Left forelimb (tissue), 1 donor: Measurements from ENCODE around the gene GNG12.

ENCODE experiments used
- DNase-seq: peaks from one replicate; pipeline ENCODE4 v3.0.0-alpha.2; 2018; ENCODE audit warnings: low spot score

GNG12 gene

DNA sequence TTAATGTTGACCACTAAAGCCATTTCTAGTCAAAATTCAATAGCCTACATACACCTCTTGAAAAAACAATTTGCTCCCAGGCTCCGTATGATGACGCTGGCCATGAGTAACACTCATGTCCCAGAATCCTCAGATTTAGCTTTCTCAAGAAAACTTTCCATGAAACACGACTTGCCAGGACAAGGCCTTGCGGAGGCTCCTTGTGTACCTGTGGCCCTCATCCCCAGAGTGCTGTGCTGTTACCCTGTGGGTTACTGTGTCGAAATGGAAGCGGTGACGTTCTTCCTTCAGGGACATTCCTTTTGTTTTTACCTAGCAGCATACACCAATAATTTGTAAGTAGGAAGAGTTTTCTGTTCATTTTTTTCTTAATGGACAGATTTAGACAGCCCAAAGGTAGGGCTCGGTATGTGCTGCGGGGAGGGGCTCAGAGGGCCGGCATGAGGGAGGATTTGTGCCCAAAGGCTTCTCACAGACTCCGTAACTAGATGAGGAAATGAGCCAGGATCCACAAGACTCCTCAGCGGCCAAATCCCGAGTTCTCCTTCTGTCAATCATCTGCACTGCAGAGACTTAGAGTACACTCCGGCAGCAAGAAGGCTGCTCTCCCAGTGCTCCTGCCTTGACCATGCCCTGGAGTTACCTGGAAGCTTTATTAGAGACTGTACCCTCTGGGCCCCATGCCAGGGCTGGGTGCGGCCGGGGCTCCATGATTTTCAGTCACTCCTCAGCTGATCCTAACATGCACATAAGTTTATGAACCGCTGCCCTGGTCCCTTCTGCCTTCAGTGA lies 17.8 kb downstream of the GNG12 start:
- no peak for DNase-seq

DNA sequence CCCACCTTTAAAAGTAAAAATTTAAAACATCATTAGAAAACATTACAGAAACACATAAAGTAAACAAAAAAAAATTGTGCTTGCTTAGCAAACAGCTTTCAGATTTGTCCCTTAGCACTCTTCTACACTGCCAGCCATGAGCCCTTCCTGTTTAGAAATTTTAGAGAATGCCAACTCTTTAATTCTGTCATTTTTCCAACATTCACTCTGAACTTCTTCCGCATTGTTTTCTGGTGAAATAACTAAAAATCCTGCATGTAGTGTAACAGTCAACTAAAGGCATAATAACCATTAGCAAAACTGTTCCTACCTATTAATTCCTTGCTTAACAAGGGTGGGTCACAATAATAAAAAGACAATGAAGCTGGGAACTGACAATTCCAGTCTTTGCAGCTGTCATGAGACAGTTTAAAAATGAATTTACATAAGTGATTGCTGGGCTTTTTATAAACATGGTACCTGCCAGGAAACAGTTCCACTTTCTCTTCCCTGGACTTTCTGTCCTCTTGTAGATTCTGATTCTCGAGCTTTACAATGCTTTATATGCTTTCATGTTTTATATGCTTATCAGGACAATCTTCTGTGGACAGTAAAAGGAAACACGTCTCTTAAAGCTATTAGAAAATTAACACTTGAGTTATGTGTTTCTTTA lies 19.0 kb downstream of the GNG12 start:
- no peak for DNase-seq

DNA sequence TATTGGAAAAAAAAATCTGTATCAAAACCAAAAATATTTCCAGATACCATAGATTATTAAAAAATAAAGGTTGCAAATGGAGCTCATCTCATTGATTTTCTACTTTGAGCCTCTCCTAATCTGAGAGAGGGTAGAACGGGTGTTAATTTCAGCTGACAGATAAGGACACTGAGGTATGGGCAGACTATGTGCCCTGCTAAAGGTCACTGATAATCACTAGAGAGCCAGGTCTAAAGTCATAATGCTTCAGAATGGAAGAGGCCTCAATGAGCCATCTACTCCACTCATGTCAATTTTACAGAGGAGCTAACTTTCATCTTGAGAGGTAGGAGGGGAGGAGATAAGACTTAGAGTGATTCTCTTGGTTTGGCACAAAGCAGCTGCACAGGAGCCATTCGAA lies 21.0 kb downstream of the GNG12 start:
- DNase-seq = no peak

DNA sequence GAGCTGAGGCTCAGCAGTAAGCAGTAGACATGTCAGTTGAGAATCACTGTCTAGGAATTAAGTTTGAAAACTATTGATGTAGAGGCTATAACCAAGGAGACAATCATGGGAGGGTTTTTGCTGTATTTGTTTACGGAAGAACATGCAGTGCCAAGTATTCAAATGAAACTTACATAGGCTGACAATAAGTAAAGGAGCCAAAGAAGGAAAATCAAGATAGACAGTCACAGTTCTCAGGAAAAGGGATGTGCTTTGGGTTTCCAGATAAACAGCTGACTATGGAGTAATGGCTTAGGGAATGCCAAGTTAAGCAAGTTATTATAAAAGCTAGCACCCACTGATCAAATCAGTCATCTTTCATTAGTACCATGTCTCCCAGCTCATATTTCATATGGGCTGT lies 21.5 kb downstream of the GNG12 start:
- no peak for DNase-seq

DNA sequence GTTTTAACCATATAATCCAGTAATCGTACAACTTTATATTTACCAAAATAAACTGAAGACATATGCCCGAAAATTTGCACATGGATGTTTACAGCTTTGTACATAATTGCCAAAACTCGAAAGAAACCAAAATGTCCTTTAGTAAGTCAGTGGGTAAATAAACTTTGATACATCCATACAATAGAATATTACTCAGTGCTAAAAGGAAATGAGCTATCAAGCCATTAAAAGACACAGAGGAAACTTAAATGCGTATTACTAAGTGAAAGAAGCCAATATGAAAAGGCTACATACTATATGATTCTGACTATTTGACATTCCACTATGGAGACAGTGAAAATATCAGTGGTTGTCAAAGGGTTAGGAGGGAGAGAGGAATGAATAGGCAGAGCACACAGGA lies 23.4 kb downstream of the GNG12 start:
- no peak for DNase-seq

DNA sequence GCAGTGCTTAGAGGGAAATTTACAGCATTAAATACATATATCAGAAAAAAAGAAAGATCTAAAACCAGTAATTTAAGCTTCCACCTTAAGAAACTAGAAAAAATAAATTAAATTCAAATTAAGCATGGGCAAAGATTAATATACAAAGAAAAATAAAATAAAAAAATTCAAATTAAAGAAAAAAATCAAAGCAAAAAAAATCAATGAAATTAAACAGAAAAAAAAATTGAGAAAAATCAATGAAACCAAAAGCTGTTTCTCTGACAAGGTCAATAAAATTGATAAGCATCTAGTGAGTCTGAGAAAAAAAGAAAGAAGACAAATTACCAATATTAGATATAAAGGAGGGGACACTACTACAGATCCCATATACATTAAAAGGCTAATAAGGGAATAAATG lies 26.0 kb downstream of the GNG12 start:
- no peak for DNase-seq

DNA sequence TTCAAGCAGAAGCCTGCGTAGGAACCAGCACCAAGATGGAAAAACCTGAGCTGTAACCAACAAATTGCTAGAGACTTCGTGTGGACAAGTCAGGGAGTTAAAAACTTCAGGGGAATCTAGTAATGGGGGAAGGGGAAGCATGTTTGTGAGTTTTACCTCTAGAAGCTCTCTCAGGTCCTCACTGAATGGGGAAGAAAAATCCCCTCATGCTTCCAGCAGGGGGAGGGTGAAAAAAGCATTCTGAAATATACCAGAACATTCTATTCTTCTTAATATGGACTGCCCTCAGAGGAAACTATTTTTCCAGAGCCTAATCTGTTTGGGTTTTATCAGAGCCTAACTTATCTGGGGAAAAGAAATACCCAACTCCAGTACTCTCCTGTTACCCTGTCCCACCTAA lies 28.6 kb downstream of the GNG12 start:
- DNase-seq = no peak

DNA sequence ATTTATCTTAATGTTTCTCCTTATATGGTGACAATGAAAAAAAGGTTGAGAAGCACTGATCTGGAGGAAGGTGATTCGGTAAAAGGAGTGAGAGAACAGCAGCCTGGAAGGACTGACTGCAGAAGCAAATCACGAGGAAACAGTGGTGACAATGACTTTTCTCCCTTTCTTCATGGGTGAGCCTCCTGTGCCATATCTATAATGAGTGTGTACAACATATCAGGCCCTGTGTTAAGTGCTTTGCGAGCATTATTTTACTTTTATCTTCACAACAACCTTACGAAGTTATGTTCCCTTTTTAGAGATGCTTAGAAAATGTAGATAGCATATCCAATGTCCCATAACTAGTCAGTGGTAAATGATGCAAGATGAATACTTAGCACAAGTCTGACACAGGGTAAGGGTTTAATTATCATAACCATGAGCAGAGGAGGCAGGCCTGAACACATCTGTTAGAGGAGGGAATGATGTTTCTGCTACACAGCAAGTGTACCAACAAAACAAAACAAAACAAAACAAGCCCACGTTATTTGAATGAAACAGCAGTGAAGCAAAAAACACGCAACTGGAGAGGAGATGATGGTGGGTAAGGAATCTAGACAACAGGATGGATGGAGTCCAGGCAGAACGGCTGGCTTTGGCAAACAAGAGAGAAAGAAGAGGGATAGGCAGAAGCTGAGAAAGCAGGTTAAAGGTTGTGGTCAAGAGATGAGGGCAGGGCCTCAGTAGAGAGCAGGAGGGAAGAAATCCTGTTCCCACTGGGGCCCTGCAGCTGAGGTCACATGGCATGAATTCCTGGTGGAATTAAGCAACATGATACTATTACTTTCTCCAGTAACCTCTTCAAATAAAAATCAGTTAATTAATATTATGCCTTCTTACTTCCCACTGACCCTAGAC lies 29.6 kb downstream of the GNG12 start:
- no peak for DNase-seq

DNA sequence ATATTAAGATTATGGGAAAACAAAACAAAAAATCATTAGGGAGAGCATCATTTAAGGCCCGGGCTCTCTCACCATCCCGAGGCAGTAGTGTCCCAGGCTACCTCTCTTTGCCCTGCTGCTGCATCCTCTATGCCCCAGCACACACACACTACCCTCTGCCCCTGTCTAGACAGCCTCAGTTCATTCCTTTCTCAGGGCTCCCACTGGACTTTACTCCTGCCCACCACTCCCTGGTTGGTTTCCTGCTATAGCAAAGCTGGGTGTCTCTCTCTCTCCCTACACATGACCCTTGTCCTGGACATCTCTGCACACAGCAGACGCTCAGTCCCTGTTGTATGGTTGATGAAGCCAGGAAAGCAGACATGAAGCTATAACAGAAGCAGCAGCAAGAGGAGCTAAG lies 30.7 kb downstream of the GNG12 start:
- no peak for DNase-seq

DNA sequence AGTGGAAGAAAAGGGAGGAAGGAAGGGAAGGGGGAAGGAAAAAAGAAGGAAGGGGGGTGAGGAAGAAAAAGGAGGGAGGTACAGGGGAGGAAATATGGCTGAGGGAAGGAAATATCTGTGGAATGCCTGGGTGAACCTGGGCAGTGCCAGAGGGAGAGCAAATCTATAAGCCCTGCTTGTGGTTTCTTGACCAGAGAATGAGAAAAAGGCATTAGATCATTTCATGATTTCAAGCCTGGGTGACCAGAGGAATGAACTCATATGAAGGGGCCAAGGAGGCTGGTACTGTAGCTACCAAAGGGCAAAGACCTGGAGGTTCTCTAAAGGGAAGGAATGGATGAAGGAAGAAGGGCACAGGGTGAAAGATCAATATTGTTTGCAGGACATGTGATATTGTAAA lies 31.4 kb downstream of the GNG12 start:
- DNase-seq = no peak

DNA sequence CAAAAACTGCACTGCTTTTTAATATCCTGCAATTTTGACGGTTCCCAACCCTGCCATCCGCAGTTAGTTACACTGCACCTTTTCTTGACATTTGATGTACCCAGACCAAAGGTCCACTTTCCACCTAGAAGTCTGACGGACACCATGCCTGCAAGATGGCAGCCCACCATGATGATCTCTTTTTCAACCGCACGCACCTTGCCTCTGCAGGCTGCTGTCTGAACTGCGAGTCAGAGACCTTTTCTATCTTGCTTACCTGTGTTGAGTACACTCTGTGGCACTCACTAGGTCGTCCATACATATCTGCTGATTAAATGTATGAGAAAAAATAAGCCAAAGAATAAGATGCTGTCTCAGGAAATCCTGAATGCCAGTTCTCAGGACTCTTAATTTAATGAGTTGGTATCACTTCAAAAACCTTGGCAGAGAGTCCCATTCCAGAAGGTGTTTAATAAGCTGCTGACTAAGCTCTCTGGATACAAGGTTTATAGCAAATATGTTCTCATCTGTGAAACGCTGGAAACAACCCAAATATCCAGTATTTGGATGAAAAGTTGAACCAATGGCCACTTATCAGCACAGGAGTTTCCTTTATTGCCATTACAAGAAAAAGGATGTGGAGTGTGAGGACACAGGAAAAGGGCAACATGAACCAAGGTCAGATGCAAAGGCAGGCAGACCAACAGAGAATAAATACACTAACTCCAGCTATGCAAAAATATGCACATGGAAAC lies 37.9 kb downstream of the GNG12 start:
- no peak for DNase-seq

DNA sequence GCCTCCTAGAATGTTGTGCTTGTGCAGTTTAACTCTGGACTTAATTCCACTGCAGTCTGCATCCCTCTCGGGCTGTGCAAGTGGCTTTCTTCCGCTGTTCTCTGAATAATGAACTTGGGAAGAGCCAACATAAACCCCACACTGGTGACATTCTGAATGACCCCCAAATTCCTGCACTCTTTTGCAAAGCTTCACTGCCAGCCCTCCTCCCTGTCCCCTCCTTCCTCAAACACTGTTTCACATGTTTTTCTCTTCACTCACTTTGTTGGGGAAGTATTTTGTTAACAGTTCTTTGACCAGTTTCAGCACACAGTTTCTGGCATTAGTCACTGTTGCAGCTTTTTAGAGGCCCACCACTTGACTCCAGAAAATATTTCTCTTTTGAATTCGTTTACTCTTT lies 39.7 kb downstream of the GNG12 start:
- no peak for DNase-seq

DNA sequence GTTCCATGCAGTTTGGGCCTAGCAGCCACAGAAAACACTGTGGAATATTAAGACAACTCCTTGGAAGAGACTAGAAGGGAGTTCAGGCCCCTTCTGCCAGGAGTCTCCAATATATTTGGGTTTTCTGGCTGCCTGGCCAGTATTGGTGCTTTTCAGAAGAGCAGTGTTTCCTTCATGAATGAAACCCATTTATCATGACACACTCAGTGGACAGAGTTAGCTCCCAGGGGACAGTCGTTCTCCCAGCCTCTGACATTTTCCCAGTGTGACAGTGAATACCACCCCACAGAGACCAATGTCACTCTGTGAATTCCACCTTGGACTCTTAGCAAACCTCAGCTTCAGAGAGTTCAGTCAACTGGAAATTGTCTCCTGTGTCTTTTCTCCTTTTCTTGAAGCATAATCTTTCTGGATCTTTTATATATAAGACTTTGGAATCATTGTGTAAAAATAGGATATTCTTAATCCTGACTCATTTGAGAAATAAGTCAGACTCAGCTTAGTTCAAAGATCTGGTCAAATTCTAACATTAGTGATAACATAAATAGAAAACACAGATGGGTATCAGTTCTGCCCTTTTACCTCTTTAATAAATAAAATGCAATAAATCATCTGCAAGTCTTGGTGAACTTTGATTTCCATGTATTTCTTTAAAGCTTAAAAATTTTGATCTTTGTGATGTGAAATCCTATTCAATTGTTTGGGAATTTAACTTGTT lies 40.4 kb downstream of the GNG12 start:
- DNase-seq = no peak

DNA sequence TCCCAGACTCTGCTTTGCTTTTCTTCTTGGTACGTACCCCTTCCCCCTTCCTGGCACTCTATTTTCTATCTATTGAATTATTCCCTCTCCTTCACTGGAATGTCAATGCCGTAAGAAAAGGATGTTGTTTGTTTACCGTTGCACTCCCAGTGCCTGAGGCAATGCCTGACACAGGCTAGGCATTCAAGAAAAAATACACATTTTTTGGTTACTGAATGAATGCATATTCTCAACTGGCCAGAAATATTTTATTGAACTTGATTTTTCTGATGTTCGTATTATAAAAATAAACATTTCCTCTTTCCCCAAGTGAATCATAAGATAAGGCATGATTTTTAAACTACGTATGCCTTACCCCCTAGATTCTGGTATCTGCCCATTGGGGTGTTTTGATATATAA lies 41.2 kb downstream of the GNG12 start:
- DNase-seq = no peak

DNA sequence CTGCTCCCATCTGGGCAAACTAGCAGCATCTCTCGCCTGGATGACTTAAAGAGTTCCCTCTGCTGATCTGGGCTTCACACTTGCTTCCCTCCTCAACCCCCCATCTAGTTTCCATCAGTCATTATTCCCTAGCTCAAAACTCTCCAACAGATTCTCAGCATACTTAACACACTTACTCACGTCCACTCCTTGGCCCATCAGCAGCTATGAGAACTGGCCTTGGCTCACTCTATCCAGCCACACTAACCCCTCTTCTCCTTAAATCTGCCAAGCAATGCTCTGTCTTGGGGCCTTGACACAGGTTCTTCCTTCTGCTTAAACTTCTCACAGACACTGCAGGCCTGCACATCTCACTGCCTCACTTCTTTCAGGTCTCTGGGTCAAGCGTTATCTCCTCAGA lies 41.6 kb downstream of the GNG12 start:
- DNase-seq = no peak

DNA sequence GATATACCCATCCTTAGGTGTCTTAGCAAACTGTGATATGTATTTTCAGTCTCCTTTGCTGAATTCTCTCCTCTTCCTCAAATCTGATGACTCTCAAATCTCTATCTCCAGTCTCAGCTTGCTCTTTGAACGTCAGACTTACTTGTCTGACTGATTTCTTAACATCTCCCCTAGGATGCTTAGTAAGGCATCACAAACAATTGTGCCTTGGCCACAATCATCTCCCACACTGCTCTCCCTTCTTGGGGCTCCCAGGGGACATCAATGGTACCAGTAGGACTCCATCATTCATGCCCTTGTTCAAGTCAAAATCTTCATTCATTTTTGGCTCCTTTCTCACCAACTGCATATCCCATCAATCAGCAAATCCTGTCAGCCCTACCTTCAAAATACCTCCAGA lies 42.0 kb downstream of the GNG12 start:
- DNase-seq = no peak

DNA sequence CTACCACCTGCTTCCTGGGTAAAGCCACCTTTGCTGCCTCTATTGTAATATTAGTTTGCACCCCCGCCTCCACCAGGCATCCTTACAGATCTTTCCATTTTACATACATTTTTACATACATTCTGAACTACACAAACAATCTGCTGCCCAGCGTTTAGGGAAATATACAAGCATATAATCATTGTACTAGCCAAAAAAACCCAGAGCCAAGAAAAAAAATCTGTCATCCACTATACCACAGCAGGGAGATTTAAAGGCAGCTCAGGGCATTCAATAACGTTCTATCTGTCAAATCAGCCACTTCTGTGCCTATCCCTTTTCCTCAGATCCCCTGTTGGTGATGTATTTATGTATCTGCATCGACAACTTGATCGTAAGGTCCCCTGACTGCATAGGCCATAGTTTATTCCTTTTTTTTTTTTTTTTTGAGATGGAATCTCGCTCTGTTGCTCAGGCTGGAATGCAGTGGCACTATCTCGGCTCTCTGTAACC lies 43.0 kb downstream of the GNG12 start:
- no peak for DNase-seq

DNA sequence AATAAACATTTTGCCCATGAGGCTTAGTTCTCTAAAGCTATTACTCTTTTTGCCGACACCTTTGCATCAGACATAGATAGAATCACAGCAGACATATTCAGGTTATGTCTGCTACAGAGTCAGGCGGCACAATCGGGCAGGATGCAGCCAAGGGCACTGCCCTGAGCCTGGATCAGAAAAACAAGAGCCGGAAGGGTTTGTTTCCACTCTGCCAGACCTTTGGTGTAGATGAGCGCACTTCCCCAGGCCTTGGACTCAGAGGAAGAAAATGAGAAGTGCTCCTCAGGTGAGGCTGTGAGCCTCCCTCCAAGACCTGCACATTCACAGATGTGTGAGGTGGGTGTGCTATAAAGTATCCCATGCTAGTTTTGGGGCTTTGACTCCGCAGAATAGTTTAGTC lies 43.7 kb downstream of the GNG12 start:
- no peak for DNase-seq

DNA sequence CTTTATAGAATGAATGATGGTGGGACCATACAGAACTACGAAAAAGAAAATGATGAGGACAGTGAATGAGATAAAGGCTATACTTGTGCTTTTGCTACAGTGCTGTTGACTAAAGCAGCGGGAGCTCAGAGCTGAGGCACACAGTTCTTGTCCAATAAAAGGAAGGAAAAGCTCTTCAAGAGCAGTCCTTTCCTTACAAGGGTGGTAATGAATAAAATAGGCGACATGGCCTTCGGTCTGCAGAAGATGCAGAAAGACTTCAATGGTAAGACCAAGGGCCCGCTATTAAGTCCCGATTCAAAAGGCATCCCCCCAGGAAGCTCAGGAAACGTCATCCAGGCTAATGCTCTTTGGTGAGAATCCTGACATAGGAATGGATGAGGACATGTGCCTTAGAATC lies 44.4 kb downstream of the GNG12 start:
- DNase-seq = no peak

DNA sequence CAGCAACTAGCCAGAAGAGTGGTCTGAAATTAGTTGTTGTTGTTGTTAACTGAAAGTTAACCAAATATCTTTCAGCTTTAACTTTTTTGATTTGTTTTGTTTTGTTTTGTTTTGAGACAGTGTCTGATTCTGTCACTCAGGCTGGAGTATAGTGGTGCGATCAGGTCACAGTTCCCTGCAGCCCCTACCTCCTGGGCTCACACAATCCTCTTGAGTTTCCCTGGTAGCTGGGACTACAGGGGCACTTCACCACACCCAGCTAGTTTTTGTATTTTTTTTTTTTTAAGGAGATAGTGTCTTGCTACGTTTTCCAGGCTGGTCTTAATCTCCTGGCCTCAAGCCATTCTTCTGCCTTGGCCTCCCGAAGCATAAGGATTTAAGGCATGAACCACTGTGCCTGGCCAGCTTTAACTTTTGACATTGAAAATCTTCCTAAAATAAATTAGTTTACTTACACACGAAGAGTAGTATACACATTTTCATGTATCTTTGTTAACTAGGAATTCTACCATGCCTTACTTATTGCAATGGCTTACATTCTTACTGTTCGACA lies 45.0 kb downstream of the GNG12 start:
- DNase-seq = no peak

DNA sequence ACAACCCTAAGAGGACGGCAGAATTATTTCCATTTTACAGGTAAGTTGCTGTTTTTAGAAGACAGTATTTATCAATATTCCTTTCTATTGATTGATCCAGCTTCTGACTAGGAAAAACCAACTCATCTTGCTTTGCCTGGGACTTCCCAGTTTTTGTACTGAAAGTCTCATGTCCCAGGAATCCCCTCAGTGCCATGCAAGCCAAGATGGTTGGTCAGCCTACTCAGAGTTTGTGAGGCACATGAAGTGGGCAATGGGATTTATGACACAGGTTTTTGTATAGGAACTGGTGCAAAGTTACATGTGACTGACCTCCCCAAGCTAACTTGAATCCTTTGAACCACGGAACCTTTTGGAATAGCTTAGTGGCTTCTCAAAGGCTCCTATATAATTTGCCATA lies 45.5 kb downstream of the GNG12 start:
- DNase-seq = no peak
